Activated naive CD4-positive, alpha-beta T cell treated with anti-CD3 and anti-CD28 coated beads for 36 hours (primary cell): ENCODE data around the gene CAMK1D. TPM values are rescaled to one million over a fixed set of nuclear protein-coding genes. Genes with fewer than 3 reads are reported as not detected.
"Not testable (repeated sequence)": the region's sequence is repeated elsewhere in the genome, so short reads cannot be mapped to it uniquely, and the experiment has no call there.

Experiments
- CTCF ChIA-PET: fragments of 350-600 bp; sonication (Branson Sonifier 250); formaldehyde crosslinking; loops from one replicate; lab custom pipeline; 2021; ENCODE audit warnings: antibody characterized with exemption; lab: Charles Lee
- DNase-seq: peaks from one replicate; pipeline ENCODE4 v3.0.0-alpha.2; 2020
- H3K27ac Mint-ChIP-seq: one replicate; pipeline ENCODE4 v1.8.0; 2021; ENCODE audit warnings: mild to moderate bottlenecking, mixed read lengths
- H3K27me3 Mint-ChIP-seq: one replicate; pipeline ENCODE4 v1.8.0; 2021; ENCODE audit warnings: low read depth, mixed read lengths
- H3K36me3 Mint-ChIP-seq: one replicate; pipeline ENCODE4 v1.8.0; 2021; ENCODE audit warnings: low read depth, mixed read lengths
- H3K4me1 Mint-ChIP-seq: one replicate; pipeline ENCODE4 v1.8.0; 2021; ENCODE audit warnings: low read depth, mixed read lengths
- H3K4me3 Mint-ChIP-seq: one replicate; pipeline ENCODE4 v1.8.0; 2021; ENCODE audit warnings: mild to moderate bottlenecking, moderate library complexity, mixed read lengths
- H3K9me3 Mint-ChIP-seq: one replicate; pipeline ENCODE4 v1.8.0; 2021; ENCODE audit warnings: mixed read lengths
- intact Hi-C: fragments of 100-400 bp; cut with micrococcal nuclease; formaldehyde crosslinking; loops from one replicate; pipeline ENCODE4 v1.15.1; 2023
- total RNA-seq, 2 experiments: library from RNA; stranded (reverse); gene quantifications; one replicate each; pipeline ENCODE4 v1.2.3, GENCODE V29; 2021

CAMK1D gene
- total RNA-seq, 2 experiments from 2014 or later = 9.5 to 11.3 TPM

DNA sequence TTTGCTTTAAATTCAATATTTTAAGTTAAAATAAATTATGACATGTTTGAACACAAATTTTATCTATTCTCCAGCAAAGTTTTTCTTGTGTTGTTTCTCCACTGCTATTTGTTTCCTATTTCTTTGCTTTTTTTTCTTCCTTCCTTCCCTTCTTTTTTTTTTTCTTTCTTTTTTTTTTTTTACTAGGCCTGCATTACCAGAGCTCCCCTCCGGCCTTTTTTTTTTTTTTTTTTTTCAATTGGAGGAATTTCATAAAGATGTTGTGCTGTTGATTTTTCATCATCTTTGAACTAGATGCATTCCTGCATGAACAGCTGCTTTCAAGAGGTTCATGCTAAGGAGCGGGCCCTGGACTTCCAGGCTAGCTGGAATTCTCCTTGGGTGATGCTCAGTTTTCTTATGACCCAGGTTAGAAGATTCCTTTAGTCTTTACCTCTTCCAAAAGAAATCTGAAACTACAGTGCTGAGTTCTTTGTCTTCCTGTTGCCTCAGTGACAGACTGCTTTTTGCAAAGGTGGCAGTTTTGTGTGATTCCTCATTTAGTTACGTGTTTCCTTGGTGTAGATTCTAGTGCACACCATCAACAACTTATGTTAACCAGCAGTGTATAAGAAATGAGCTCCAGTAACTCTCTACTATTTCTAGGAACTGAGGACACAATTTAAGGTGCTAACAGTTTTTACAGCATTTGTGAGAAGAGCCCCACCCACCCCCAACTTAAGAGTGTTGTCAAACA lies 4.8 kb upstream of the CAMK1D start:
- Mint-ChIP-seq H3K36me3 (no peaks in the 10 kb centered on the region), H3K27ac (no peak overlapping the region), H3K4me1 (peaks cover 16% of the 10 kb centered on the region), H3K27me3 (peaks cover 4% of the 10 kb centered on the region), H3K4me3 (no peak overlapping the region), H3K9me3 (peaks cover 3% of the 10 kb centered on the region)
- DNase-seq = no peak
- intact Hi-C loops = loop anchor here (5.0 kb wide), 4 partner anchors 123 to 958 kb away; partner anchors contain the start of gene PHYH
- CTCF ChIA-PET = no interaction called here

- H3K4me3 Mint-ChIP-seq = no peak overlapping the region
- no peak for DNase-seq
- CTCF ChIA-PET = interaction anchor here (0.8 to 1.1 kb wide), 2 partner anchors 82 to 555 kb away, joined by 3 read pairs; no protein-coding TSS in a partner anchor
- H3K36me3 Mint-ChIP-seq = peaks cover 5% of the 10 kb centered on the region
- H3K4me1 Mint-ChIP-seq = peaks cover 25% of the 10 kb centered on the region
- peaks cover 4% of the 10 kb centered on the region for H3K27me3 Mint-ChIP-seq
- H3K27ac Mint-ChIP-seq = no peak overlapping the region
- peaks cover 3% of the 10 kb centered on the region for H3K9me3 Mint-ChIP-seq
- intact Hi-C loops = loop anchor here (5.0 kb wide), 3 partner anchors 246 to 956 kb away; partner anchors contain the start of gene PHYH
Observed at GRCh38 chr10:12346707-12347106, 2.6 kb upstream of the CAMK1D start.

GRCh38 chr10:12348294-12348869 lies 965 bp upstream of the CAMK1D start:
- no peaks in the 10 kb centered on the region for H3K9me3 Mint-ChIP-seq
- H3K27me3 Mint-ChIP-seq = peaks cover 4% of the 10 kb centered on the region
- CTCF ChIA-PET = no interaction called here
- peaks cover 5% of the 10 kb centered on the region for H3K36me3 Mint-ChIP-seq
- peaks cover 33% of the 10 kb centered on the region for H3K4me1 Mint-ChIP-seq
- H3K27ac Mint-ChIP-seq = peak overlapping the region; percentile 76
- no peak for DNase-seq
- intact Hi-C loops = loop anchor here (5.0 kb wide), 3 partner anchors 244 to 954 kb away; partner anchors contain the start of gene PHYH
- peak overlapping the region; percentile 76 for H3K4me3 Mint-ChIP-seq

- no peaks in the 10 kb centered on the region for H3K9me3 Mint-ChIP-seq
- CTCF ChIA-PET = interaction anchor here (1.5 kb wide), 1 partner anchor 306 kb away, joined by 4 read pairs; no protein-coding TSS in a partner anchor
- peaks cover 35% of the 10 kb centered on the region for H3K4me1 Mint-ChIP-seq
- DNase-seq = peak; percentile 15
- intact Hi-C loops = loop anchor here (1.0 to 5.0 kb wide), 10 partner anchors 17 to 953 kb away; partner anchors contain the start of genes NUDT5 and PHYH
- H3K27ac Mint-ChIP-seq = peak overlapping the region; percentile 91
- peaks cover 5% of the 10 kb centered on the region for H3K36me3 Mint-ChIP-seq
- peak overlapping the region; percentile 95 for H3K4me3 Mint-ChIP-seq
- H3K27me3 Mint-ChIP-seq = peaks cover 4% of the 10 kb centered on the region
Observed at GRCh38 chr10:12349629-12350166, 351 bp downstream of the CAMK1D start.

DNA sequence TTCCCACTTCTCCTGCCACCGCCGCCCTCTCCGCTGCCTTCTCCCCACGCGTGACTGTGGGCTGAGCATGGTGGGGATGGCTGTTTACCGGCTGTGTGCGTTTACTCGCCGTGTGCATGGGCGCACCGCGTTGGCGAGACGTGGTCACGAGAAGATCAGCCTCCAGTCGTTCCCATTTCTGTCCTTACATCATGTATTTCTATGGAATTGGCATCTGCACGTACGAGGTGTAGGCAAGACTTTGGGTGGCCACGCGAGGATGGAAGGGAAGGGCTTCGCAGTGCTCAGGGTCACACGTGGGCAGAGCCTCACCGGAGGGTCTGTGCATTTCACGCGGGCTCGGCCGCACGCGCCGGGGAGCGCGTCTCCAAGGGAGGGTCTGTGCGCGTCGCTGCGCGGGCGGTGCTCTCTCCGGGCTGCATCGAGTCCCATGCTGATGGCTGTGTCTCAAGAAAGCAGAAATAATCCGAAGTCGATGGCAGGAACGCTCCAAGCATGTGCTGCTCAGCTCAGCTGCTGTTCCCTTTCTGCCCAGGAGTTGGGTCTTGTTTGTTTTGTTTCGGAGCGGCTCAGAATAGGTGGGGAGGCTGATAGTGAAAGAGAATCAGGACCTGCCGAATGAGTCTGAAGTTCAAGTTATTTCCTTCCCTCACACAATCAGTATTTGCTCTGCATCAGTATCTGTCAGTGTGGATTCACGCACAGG lies 973 bp downstream of the CAMK1D start:
- DNase-seq = peak; percentile 63
- Mint-ChIP-seq H3K27me3 (peaks cover 4% of the 10 kb centered on the region), H3K4me1 (peaks cover 36% of the 10 kb centered on the region), H3K4me3 (peak overlapping the region; percentile 95), H3K27ac (peak overlapping the region; percentile 84), H3K9me3 (no peaks in the 10 kb centered on the region), H3K36me3 (peaks cover 5% of the 10 kb centered on the region)
- CTCF ChIA-PET = interaction anchor here (1.5 kb wide), 1 partner anchor 306 kb away, joined by 4 read pairs; no protein-coding TSS in a partner anchor
- intact Hi-C loops = loop anchor here (1.0 to 2.0 kb wide), 4 partner anchors 69 to 306 kb away; no protein-coding TSS in a partner anchor

DNA sequence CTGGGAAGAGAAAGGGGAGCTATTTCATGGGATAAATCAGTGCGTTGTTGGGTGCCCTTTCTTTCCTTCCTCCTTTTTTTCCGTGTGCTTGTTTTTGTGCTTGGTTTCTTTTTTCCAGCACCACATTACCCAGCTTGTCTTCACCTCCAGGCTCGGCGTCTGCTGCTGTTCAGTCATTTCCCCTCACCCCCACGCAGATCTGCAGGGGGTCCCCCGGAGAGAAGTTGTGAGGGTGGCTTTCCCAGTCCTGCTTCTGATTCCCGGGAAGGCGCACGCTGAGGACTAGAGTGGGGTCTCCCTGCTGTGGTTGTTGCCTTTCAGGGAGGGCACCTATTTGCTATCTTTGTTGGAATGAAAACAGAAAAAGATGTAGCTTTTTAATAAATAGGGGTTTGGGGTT lies 1.6 kb downstream of the CAMK1D start:
- peaks cover 5% of the 10 kb centered on the region for H3K36me3 Mint-ChIP-seq
- CTCF ChIA-PET = interaction anchor here (1.5 kb wide), 1 partner anchor 305 kb away, joined by 4 read pairs; no protein-coding TSS in a partner anchor
- H3K4me1 Mint-ChIP-seq = peaks cover 38% of the 10 kb centered on the region
- peaks cover 4% of the 10 kb centered on the region for H3K27me3 Mint-ChIP-seq
- intact Hi-C loops = loop anchor here (1.0 to 2.0 kb wide), 4 partner anchors 68 to 305 kb away; no protein-coding TSS in a partner anchor
- DNase-seq = peak; percentile 31
- peak overlapping the region; percentile 84 for H3K27ac Mint-ChIP-seq
- H3K4me3 Mint-ChIP-seq = peak overlapping the region; percentile 95
- no peaks in the 10 kb centered on the region for H3K9me3 Mint-ChIP-seq

DNA sequence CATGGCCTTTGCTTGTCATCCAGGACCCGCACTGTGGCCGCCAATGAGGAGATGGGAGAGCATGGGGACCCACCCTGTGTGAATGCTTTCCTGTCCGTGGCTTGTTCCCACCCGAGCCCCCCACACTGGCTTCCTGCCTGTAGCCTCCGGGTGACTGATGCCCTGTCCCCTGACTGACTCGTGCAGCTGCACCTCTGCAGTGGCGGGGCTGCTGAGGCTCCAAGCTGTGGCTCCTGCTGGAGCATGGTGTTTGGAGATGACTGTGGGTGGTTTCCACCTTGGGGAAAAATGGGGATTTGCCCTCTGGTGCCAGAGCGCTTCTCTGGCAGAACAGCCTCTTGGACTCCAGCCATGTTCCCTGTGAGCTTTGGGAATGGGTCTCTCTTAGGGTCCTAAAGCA lies 2.1 kb downstream of the CAMK1D start:
- Mint-ChIP-seq H3K4me3 (peak overlapping the region; percentile 95), H3K36me3 (peaks cover 5% of the 10 kb centered on the region), H3K27me3 (peaks cover 4% of the 10 kb centered on the region), H3K27ac (no peak overlapping the region), H3K9me3 (no peaks in the 10 kb centered on the region), H3K4me1 (peaks cover 38% of the 10 kb centered on the region)
- peak; percentile 52 for DNase-seq
- intact Hi-C loops = loop anchor here (2.0 kb wide), 2 partner anchors 87 to 229 kb away; no protein-coding TSS in a partner anchor
- CTCF ChIA-PET = interaction anchor here (1.3 kb wide), 1 partner anchor 305 kb away, joined by 3 read pairs; no protein-coding TSS in a partner anchor

DNA sequence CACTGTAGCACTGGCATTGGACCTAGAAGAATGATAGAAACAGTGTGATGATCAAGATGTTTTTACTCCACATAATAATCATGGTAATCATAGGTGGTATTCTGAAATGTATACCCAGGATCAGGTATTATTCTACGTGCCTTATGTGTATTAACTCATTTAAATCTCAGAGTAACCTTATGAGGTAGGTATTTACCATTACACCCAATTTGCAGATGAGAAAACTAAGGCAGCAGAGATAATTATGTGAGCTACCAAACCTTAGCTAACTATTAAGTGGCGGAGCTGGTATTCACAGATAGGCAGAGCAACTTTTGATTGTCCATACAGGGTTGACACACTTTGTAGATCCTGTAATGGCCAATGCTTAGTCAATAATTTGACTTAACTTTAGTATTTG lies 2.5 kb downstream of the CAMK1D start:
- Mint-ChIP-seq H3K36me3 (peaks cover 5% of the 10 kb centered on the region), H3K27ac (no peak overlapping the region), H3K9me3 (no peaks in the 10 kb centered on the region), H3K4me1 (peaks cover 38% of the 10 kb centered on the region), H3K27me3 (peaks cover 4% of the 10 kb centered on the region), H3K4me3 (no peak overlapping the region)
- no peak for DNase-seq
- CTCF ChIA-PET = interaction anchor here (1.3 kb wide), 1 partner anchor 304 kb away, joined by 3 read pairs; no protein-coding TSS in a partner anchor
- intact Hi-C loops = loop anchor here (2.0 kb wide), 2 partner anchors 87 to 229 kb away; no protein-coding TSS in a partner anchor

GRCh38 chr10:12353399-12354242 lies 4.3 kb downstream of the CAMK1D start:
- no peak for DNase-seq
- H3K27ac Mint-ChIP-seq = no peak overlapping the region

GRCh38 chr10:12354696-12355095 lies 5.3 kb downstream of the CAMK1D start:
- CTCF ChIA-PET, DNase-seq, H3K4me3 Mint-ChIP-seq, intact Hi-C loops, H3K27me3 Mint-ChIP-seq, H3K9me3 Mint-ChIP-seq, H3K27ac Mint-ChIP-seq, H3K36me3 Mint-ChIP-seq: not testable (repeated sequence)
- H3K4me1 Mint-ChIP-seq = peaks cover 54% of the 10 kb centered on the region

More at GRCh38 chr10:12353399-12354242, 4.3 kb downstream of the CAMK1D start:
- CTCF ChIA-PET = no interaction called here
- intact Hi-C loops = no loop called here
- no peak overlapping the region for H3K4me3 Mint-ChIP-seq
- peaks cover 43% of the 10 kb centered on the region for H3K4me1 Mint-ChIP-seq
- H3K9me3 Mint-ChIP-seq = no peaks in the 10 kb centered on the region
- no peaks in the 10 kb centered on the region for H3K27me3 Mint-ChIP-seq
- H3K36me3 Mint-ChIP-seq = peaks cover 5% of the 10 kb centered on the region

DNA sequence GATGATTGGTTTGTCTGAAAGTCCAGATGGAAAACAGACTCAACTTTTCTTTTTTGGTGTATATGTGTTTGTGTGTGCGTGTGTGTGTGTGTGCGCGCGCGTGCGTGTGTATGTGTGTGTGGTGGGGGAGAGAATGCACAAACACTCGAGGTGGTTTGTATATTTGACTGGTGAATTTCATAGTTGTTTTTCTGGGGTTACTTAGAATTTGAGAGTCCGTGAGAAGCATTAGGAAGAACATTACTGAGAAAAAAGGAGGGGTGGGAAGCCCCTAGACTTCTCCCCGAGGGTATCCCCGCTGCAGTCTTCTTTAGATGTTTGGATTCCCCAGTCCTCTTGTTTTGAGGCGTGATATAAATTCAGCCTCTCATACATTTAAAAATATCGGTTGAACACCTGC lies 6.0 kb downstream of the CAMK1D start:
- H3K9me3 Mint-ChIP-seq = no peaks in the 10 kb centered on the region

More for the DNA sequence above, 6.0 kb downstream of the CAMK1D start:
- Mint-ChIP-seq H3K36me3 (peaks cover 1% of the 10 kb centered on the region), H3K4me1 (peaks cover 57% of the 10 kb centered on the region), H3K4me3 (no peak overlapping the region), H3K27me3 (no peaks in the 10 kb centered on the region), H3K27ac (no peak overlapping the region)
- CTCF ChIA-PET = no interaction called here
- DNase-seq = no peak
- intact Hi-C loops = no loop called here
